ENCODE measurements around the gene GBA3. TPM values are rescaled to one million over a fixed set of nuclear protein-coding genes. Genes with fewer than 3 reads are reported as not detected.

The GBA3 gene
- total RNA-seq, 1 donor from 2014 or later = 1.0 TPM

DNA sequence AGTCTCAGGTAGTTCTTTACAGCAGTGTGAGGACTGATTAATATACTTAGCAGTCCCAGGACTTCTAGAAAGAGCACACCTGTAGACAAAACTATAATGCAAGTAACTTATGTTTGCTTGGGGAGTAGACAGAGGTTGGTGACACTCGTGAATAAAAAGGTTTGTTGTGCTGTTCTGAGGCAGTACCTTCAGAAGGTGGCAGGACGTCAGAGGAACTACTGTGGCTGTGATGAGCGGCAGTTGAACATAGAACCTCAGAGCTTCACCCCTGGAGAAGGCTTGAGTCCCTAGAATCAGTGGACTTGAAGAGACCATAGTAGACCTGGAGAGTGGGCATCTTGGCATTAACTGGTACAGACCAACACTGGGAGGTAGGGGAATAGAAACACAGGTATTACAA, 3.3 kb upstream of the GBA3 start:
- ATAC-seq = no peak
- H3K4me3 ChIP-seq = no peak overlapping the region
- intact Hi-C loops (cut with DNase I) = loop anchor here (5.0 kb wide), 1 partner anchor 277 kb away; no protein-coding TSS in a partner anchor
- DNase-seq = no peak
- H3K36me3 ChIP-seq = no peaks in the 10 kb centered on the region
- no peaks in the 10 kb centered on the region for H3K9me3 ChIP-seq
- no peaks in the 10 kb centered on the region for H3K4me1 ChIP-seq
- H3K27ac ChIP-seq = no peak overlapping the region
- TF ChIP-seq, protein P1, sequence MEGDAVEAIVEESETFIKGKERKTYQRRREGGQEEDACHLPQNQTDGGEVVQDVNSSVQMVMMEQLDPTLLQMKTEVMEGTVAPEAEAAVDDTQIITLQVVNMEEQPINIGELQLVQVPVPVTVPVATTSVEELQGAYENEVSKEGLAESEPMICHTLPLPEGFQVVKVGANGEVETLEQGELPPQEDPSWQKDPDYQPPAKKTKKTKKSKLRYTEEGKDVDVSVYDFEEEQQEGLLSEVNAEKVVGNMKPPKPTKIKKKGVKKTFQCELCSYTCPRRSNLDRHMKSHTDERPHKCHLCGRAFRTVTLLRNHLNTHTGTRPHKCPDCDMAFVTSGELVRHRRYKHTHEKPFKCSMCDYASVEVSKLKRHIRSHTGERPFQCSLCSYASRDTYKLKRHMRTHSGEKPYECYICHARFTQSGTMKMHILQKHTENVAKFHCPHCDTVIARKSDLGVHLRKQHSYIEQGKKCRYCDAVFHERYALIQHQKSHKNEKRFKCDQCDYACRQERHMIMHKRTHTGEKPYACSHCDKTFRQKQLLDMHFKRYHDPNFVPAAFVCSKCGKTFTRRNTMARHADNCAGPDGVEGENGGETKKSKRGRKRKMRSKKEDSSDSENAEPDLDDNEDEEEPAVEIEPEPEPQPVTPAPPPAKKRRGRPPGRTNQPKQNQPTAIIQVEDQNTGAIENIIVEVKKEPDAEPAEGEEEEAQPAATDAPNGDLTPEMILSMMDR (IDR thresholded peaks at IDR 0.05) = no peak
- H3K27me3 ChIP-seq (ENCODE audit: low read depth) = no peaks in the 10 kb centered on the region

GRCh38 chr4:22695029-22695428, 2.3 kb downstream of the GBA3 start:
- H3K4me3 ChIP-seq = no peak overlapping the region
- no peaks in the 10 kb centered on the region for H3K27me3 ChIP-seq (ENCODE audit: low read depth)
- intact Hi-C loops (cut with DNase I) = no loop called here
- no peak overlapping the region for H3K27ac ChIP-seq
- TF ChIP-seq, protein P1 (IDR thresholded peaks at IDR 0.05) = no peak
- H3K4me1 ChIP-seq = no peaks in the 10 kb centered on the region
- DNase-seq (no peak), ATAC-seq (no peak)
- H3K9me3 ChIP-seq = no peaks in the 10 kb centered on the region
- no peaks in the 10 kb centered on the region for H3K36me3 ChIP-seq

DNA sequence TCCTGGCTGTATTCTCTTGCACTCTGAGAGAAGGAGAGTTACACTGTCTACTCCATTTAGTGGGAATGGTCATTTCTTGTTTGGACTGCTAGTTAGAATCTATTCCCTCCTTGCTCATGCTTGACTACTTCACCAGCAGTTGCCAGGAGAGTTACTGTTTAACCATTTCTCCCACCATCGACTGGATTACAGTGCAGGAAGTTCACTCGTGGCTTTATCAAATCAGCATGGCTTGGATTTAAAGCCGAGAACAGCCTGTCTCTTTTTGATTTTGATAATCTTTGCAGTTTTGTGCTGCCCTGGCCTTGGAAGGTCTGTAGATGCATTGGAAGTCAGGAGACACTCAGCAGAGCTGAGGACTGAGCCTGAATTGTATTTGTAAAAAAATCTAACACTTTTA, 3.2 kb downstream of the GBA3 start:
- DNase-seq (no peak), ATAC-seq (no peak)
- TF ChIP-seq, protein P1 (IDR thresholded peaks at IDR 0.05) = no peak
- no peak overlapping the region for H3K4me3 ChIP-seq
- no peaks in the 10 kb centered on the region for H3K27me3 ChIP-seq (ENCODE audit: low read depth)
- H3K27ac ChIP-seq = no peak overlapping the region
- H3K36me3 ChIP-seq = no peaks in the 10 kb centered on the region
- intact Hi-C loops (cut with DNase I) = no loop called here
- no peaks in the 10 kb centered on the region for H3K9me3 ChIP-seq
- no peaks in the 10 kb centered on the region for H3K4me1 ChIP-seq

DNA sequence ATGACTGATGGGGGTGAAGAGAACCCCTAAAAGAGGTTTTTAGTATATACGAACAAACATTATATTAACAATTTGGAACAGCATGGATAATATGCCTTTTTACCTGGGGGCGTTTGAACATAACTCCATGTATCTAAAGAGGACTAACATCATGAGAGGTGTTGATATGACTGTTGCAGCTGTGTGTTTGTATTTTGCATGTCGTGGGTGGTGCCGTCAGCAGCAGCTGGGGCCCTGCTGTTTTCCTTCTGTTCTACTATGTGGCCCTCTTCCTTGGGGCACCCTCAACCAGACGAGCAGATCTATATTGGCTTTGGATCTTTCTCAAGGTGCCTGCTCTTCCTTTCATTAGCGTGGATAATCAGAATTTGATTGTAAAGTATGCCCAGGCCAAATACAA, 11.2 kb downstream of the GBA3 start:
- H3K27ac ChIP-seq = no peak overlapping the region
- ATAC-seq (no peak), DNase-seq (no peak)
- H3K4me1 ChIP-seq = no peaks in the 10 kb centered on the region
- intact Hi-C loops (cut with DNase I) = no loop called here
- H3K9me3 ChIP-seq = no peaks in the 10 kb centered on the region
- H3K27me3 ChIP-seq (ENCODE audit: low read depth) = no peaks in the 10 kb centered on the region
- no peak overlapping the region for H3K4me3 ChIP-seq
- TF ChIP-seq, protein P1 (IDR thresholded peaks at IDR 0.05) = no peak
- no peaks in the 10 kb centered on the region for H3K36me3 ChIP-seq

GRCh38 chr4:22707390-22707789, 14.7 kb downstream of the GBA3 start:
- H3K36me3 ChIP-seq = no peaks in the 10 kb centered on the region
- H3K27me3 ChIP-seq (ENCODE audit: low read depth) = no peaks in the 10 kb centered on the region
- H3K4me3 ChIP-seq = no peak overlapping the region
- H3K4me1 ChIP-seq = no peaks in the 10 kb centered on the region
- DNase-seq (no peak), ATAC-seq (no peak)
- TF ChIP-seq, protein P1 (IDR thresholded peaks at IDR 0.05) = no peak
- intact Hi-C loops (cut with DNase I) = no loop called here
- no peaks in the 10 kb centered on the region for H3K9me3 ChIP-seq
- no peak overlapping the region for H3K27ac ChIP-seq

GRCh38 chr4:22708961-22709360, 16.2 kb downstream of the GBA3 start:
- no peak for DNase-seq
- TF ChIP-seq, protein P1 (IDR thresholded peaks at IDR 0.05) = no peak
- Histone ChIP-seq H3K36me3 (no peaks in the 10 kb centered on the region), H3K27ac (no peak overlapping the region), H3K9me3 (no peaks in the 10 kb centered on the region), H3K4me3 (no peak overlapping the region), H3K4me1 (no peaks in the 10 kb centered on the region), H3K27me3 (ENCODE audit: low read depth) (no peaks in the 10 kb centered on the region)
- no peak for ATAC-seq
- intact Hi-C loops (cut with DNase I) = no loop called here
